Measurements from ENCODE around the gene SPAG16.

The SPAG16 gene

DNA sequence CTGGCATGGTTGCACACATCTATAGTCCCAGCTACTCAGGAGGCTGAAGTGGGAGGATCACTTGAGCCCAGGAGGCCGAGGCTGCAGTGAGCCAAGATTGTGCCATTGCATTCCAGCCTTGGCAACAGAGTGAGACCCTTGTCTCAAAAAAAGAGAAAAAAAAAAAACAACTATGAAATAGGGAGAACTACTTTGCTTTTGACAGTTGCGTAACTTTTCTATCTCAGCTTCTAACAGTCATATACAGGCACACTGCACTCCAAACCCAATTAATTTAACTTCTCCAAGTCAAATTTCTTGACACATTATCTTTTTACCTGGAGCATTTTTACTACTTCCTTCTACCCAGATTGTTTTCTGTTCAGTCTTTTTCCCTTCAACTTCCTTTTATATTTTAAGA, 1102.5 kb downstream of the SPAG16 start:
- DNase-seq (ENCODE audit: low read depth): no peak

DNA sequence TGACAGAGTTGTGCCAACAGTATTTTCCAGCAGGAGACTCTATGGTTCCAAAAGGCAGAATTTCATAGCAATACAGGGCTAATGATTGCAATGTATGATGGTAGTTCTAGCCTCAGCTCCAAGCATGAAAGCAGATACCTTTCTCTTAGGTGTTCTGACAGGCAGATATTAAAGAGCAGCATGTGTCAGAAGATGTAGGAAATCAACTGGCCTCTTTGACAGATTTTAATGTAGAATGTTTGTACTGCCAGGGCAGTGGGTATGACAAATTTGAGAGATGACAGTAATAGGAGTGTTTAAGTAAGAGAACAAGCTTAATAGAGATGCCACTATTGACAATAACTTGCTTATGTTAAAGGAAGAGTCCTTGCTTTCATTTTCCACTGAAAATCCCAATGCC, 1105.1 kb downstream of the SPAG16 start:
- DNase-seq (ENCODE audit: low read depth): no peak

DNA sequence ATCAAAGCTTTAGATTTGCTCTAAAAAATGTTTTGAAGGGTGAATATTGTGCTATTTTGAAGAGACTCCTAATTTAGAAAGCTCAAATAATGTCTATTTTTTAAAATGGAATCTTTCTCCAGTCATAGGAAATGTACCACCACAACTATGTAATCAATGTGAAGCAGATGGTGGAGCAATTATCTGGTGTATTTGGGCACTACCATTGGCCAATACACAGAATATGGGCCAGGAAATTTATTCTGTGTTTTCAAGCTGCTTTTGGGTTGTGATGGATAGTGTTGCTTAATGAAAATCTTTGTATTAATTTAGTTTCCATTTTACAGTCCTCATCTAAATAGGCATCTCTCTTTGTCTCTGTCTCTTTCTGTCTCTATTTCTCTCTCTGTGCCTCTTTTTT, 1109.5 kb downstream of the SPAG16 start:
- DNase-seq (ENCODE audit: low read depth): no peak

DNA sequence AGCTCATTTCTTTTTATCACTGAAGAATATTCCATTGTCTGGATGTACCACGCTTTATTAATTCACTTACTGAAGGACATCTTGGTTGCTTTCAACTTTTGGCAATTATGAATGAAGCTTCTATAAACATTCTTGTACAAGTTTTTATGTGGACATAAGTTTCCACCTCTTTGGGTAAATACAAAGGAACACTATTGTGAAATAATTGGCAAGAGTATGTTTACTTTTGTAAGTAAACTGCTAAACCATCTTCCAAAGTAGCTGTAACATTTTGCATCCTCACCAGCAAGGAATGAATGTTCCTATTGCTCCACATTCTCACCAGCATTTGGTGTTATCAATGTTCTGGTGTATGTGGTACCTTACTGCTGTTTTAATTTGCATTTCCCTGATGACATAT, 1110.8 kb downstream of the SPAG16 start:
- no peak for DNase-seq (ENCODE audit: low read depth)

DNA sequence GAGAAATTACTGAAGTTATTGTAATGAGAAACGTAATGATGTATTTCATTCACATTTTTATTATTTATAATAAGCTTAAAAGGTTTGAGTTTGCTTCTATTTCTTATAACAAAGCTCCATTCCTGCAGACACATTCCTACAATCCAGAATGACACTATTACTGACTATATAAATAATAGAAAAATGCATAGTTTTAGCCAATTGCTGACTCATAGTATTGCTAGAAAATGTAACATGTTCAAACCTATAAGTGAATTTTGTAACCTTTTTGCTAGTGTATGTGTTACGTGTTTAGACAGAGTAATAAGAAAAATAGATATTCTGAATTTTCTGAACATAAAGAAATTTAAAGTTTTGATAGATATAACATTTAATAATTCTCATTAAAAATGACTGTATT, 1117.3 kb downstream of the SPAG16 start:
- DNase-seq (ENCODE audit: low read depth): no peak

DNA sequence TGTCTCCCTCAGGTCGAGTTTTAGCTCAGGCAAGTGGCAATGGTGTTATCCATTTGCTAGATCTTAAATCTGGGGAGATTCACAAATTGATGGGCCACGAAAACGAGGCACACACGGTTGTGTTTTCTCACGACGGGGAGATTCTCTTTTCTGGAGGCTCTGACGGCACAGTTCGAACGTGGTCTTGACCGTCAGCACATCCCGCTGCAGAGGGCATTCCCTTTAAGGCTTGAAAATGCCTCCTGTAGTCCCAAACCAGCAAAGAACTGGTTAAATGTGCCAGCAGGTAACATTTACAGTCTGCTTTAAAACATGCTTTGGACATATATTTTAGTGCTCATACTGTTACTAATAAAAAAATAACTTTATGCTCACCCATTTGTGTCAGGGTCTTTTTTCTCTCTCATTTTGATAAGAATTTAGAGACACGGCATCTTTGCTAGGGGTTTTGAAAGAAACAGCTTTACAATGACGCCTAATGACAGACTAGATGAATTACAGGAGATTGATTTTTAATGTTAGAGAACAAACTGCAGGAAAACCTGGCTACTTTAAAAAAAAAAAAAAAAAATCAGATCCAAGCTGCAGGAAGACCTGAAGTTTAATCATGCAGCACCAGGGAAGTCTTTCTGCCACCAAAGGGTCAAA, 1126.0 kb downstream of the SPAG16 start:
- DNase-seq (ENCODE audit: low read depth): no peak

DNA sequence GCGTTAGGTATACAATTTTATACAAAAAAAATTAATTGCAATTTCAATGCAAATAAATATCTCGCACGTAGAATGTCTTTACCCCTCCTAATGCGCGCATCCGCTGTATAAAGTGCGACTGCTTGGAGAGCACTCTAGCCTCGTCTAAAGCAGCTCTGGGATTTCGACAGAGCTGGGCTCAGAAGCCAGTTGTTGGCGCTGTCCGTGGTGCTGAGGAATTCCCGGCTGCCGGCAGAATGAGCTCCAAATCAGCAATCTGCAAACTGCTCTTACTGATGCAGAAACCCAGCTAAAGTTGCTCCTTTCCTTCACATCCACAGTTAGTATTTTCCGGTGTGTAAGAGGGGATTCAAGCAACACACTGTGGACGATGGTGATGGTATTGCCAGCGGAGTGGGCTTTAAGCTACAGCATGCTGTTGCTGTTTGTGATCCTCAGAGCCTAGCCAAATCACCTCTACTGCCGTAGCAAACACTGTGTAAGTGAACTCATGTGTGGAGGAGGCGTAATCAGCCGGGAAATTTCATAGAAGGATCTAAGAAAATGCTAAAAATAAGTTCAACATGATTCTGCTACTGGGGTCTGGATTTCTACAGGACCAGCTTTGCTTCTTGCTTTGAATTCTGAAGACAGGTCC, 1126.8 kb downstream of the SPAG16 start, which contains the start of gene VWC2L:
TSS of gene VWC2L (plus strand) at position 137 of the 637 bp plus-strand sequence. CDS start 3,140 bp downstream, outside the sequence.
- DNase-seq (ENCODE audit: low read depth): no peak

DNA sequence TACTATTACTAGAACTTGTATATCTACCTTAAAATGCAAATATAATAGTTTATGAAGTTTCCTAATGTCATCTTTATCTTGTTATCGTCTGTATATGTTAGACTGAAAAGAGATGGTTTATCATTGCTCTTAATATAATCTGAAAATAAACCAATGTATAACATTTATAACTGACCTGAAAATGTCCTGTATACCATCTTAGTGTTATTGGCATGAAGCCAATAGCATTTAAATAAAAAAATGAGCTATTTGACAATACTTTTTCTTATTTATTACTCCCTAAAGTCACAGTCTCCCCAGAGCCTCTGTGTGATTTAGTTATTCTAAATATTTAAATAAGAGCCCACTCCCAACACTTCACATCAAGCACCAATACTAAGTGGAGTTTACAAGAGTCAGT, 1128.4 kb downstream of the SPAG16 start:
- DNase-seq (ENCODE audit: low read depth): no peak

DNA sequence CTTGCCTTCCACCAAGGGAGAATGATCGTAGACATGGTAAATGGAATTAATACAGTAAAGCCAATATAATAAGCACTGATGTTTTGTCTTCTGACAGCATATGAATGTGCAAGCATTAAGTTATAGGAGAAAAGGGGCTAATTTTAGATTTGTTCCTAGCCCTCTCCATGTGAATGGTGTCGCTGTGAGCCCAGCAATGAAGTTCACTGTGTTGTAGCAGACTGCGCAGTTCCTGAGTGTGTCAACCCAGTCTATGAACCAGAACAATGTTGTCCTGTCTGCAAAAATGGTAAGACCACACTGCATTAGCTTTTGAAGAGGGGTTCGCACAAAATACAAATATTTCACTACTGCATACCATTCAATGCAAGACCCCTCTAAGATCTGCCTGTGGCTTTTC, 1152.2 kb downstream of the SPAG16 start:
- DNase-seq (ENCODE audit: low read depth): no peak

DNA sequence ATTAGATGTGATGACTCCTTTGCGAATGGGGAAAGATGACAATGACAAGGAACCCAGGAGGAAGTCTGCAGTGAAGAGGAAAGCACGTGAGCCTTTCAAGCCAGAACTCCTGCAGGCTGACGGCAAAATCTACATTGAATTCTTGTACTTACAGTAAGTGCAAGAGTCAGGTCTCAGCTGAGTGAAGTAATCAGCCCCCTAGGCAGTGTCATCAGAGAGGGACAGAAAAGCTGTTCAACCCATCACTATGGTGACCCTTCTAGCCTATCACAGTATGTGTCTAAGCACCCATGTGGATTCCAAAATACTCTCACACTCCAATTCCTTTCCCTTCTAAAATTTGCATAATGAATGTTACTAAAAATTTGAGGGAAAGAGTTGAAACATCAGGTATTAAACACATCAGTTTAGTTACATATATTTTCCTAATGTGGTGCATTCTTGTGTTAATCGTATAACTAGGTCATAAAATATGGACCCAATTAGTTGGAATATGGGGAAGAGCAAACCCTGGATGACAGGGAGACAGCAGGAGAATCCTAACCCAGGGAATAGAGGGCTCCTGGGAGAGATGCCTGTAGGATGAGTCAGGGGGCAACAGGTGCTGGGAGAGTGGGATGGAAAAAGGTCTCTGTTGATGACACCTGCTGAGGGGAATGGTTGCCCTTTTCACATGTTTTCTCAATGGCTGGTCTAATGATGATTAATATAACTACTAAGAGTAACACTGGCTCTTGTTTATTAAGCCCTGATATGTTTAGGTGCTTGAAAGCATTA, 1166.0 kb downstream of the SPAG16 start:
- no peak for DNase-seq (ENCODE audit: low read depth)

DNA sequence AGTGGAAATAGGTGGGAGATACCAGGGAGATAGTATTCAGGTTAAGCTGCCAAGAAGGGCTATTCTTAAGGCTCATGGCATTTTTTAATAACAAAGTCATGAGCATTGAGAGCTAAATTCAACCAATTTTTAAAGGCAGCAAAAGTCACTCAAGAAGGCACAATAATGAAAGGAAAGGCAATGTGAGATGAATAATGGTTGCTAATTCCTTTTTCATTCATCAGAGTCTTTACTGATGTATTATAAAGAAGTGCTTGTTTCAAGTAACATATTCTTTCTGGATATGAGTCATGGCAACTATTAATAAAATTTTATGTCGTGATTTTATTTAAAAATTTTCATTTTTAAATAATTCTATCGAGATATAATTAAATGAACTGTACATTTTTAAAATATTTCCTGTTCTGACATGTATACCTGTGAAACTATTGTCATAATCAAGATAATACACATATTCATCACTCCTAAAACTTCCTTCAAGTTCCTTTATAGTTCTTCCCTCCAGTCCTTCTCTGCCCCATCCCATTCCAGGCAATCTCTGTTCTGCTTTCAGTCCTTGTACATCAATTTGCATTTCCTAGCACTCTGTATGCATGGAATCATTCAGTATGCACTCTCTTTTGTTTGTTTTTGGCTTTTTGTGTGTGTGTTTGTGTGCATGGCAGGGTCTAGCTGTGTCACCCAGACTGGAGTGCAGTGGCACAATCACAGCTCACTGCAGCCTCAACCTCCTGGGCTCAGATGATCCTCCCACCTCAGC, 1167.4 kb downstream of the SPAG16 start:
- DNase-seq (ENCODE audit: low read depth): no peak
